ENCODE data around the gene KIF26A. TPM values are rescaled to one million over a fixed set of nuclear protein-coding genes. Genes with fewer than 3 reads are reported as not detected.
"Not testable (repeated sequence)": the region's sequence is repeated elsewhere in the genome, so short reads cannot be mapped to it uniquely, and the experiment has no call there.

Gene KIF26A
- polyA plus RNA-seq, 1 donor from 2014 or later, result 11.2 TPM

DNA sequence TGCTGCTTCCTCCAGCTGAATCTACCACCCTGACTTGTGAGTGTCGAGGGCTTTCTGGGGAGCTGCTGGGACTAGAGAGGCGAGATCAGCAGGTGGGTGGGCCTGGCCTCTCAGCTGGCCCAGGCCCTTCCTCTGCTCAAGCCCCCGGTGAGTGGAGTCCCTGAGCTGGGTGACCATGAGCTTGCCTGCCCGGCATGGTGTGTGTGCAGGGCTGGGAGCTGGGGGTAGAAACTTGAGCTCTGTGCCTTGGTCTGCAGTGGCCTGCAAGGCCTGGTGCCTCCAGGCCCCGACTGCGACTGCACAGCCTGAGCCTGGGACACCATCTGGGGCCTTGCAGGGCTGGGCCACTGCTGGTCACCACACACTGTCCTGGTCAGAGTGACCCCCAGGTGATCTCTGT is 67.4 kb downstream of the KIF26A start:
- H3K27me3 ChIP-seq (ENCODE audit: insufficient read depth, low read depth, low read length), result no peaks in the 10 kb centered on the region
- H2AFZ ChIP-seq (ENCODE audit: low read depth, low read length), result no peak overlapping the region
- no peak overlapping the region for H3K9ac ChIP-seq (ENCODE audit: low read length)
- no peak overlapping the region for H3K4me3 ChIP-seq (ENCODE audit: low read length)
- no peaks in the 10 kb centered on the region for H3K36me3 ChIP-seq (ENCODE audit: insufficient read depth, low read length)
- H3F3A ChIP-seq (ENCODE audit: insufficient read depth, low read length, poor library complexity, severe bottlenecking), result no peaks in the 10 kb centered on the region
- no peaks in the 10 kb centered on the region for H3K79me2 ChIP-seq (replicated peaks; ENCODE audit: insufficient read depth, low read length)
- H3K9me3 ChIP-seq (ENCODE audit: low read length), result no peaks in the 10 kb centered on the region
- TF ChIP-seq EP300 (conservative IDR thresholded peaks at IDR 0.05; ENCODE audit: poor library complexity, severe bottlenecking), result no peak
- TF ChIP-seq POLR2AphosphoS5 (IDR thresholded peaks at IDR 0.05), result no peak
- no peak for TF ChIP-seq EZH2 (IDR thresholded peaks at IDR 0.05; ENCODE audit: borderline replicate concordance, insufficient read depth, low read length, poor library complexity, severe bottlenecking)
- H3K4me2 ChIP-seq (ENCODE audit: low read length), result no peak overlapping the region
- no peaks in the 10 kb centered on the region for H3K9me2 ChIP-seq (ENCODE audit: insufficient read depth, low read length)
- H4K20me1 ChIP-seq (ENCODE audit: insufficient read depth), result no peaks in the 10 kb centered on the region
- no peak overlapping the region for H3K27ac ChIP-seq (ENCODE audit: low read length)

- Histone ChIP-seq H3K9ac (ENCODE audit: low read length) (peak overlapping the region; percentile 23), H3K9me3 (ENCODE audit: low read length) (no peaks in the 10 kb centered on the region), H3K27me3 (ENCODE audit: insufficient read depth, low read depth, low read length) (no peaks in the 10 kb centered on the region), H3K4me2 (ENCODE audit: low read length) (no peak overlapping the region), H3K4me3 (ENCODE audit: low read length) (no peak overlapping the region), H3K79me2 (replicated peaks; ENCODE audit: insufficient read depth, low read length) (no peaks in the 10 kb centered on the region), H3K36me3 (ENCODE audit: insufficient read depth, low read length) (no peaks in the 10 kb centered on the region), H4K20me1 (ENCODE audit: insufficient read depth) (no peaks in the 10 kb centered on the region), H3K27ac (ENCODE audit: low read length) (peak overlapping the region; percentile 28), H3K9me2 (ENCODE audit: insufficient read depth, low read length) (no peaks in the 10 kb centered on the region), H3F3A (ENCODE audit: insufficient read depth, low read length, poor library complexity, severe bottlenecking) (no peaks in the 10 kb centered on the region), H2AFZ (ENCODE audit: low read depth, low read length) (no peak overlapping the region)
- TF ChIP-seq MXI1 (conservative IDR thresholded peaks at IDR 0.05; ENCODE audit: poor library complexity, severe bottlenecking) (peak; percentile 16), TAF1 (IDR thresholded peaks at IDR 0.05; ENCODE audit: low read depth) (no peak)
Observed at GRCh38 chr14:104206281-104206904, 68.0 kb downstream of the KIF26A start.

GRCh38 chr14:104207142-104208014 is 69.0 kb downstream of the KIF26A start:
- H3K4me3 ChIP-seq (ENCODE audit: low read length), result no peak overlapping the region
- no peaks in the 10 kb centered on the region for H3K9me3 ChIP-seq (ENCODE audit: low read length)
- H3K27ac ChIP-seq (ENCODE audit: low read length), result no peak overlapping the region
- no peak overlapping the region for H2AFZ ChIP-seq (ENCODE audit: low read depth, low read length)
- H4K20me1 ChIP-seq (ENCODE audit: insufficient read depth), result no peaks in the 10 kb centered on the region
- no peaks in the 10 kb centered on the region for H3K36me3 ChIP-seq (ENCODE audit: insufficient read depth, low read length)
- H3K9me2 ChIP-seq (ENCODE audit: insufficient read depth, low read length), result no peaks in the 10 kb centered on the region
- H3F3A ChIP-seq (ENCODE audit: insufficient read depth, low read length, poor library complexity, severe bottlenecking), result no peaks in the 10 kb centered on the region
- no peak for TF ChIP-seq SMC3 (conservative IDR thresholded peaks at IDR 0.05; ENCODE audit: poor library complexity)
- no peak for TF ChIP-seq CTCF (IDR thresholded peaks at IDR 0.05; ENCODE audit: poor library complexity, severe bottlenecking)
- no peak for TF ChIP-seq TAF1 (IDR thresholded peaks at IDR 0.05; ENCODE audit: low read depth)
- no peak for TF ChIP-seq POLR2AphosphoS5 (IDR thresholded peaks at IDR 0.05)
- TF ChIP-seq RAD21 (conservative IDR thresholded peaks at IDR 0.05), result no peak
- no peak for TF ChIP-seq MXI1 (conservative IDR thresholded peaks at IDR 0.05; ENCODE audit: poor library complexity, severe bottlenecking)
- TF ChIP-seq, protein P1, sequence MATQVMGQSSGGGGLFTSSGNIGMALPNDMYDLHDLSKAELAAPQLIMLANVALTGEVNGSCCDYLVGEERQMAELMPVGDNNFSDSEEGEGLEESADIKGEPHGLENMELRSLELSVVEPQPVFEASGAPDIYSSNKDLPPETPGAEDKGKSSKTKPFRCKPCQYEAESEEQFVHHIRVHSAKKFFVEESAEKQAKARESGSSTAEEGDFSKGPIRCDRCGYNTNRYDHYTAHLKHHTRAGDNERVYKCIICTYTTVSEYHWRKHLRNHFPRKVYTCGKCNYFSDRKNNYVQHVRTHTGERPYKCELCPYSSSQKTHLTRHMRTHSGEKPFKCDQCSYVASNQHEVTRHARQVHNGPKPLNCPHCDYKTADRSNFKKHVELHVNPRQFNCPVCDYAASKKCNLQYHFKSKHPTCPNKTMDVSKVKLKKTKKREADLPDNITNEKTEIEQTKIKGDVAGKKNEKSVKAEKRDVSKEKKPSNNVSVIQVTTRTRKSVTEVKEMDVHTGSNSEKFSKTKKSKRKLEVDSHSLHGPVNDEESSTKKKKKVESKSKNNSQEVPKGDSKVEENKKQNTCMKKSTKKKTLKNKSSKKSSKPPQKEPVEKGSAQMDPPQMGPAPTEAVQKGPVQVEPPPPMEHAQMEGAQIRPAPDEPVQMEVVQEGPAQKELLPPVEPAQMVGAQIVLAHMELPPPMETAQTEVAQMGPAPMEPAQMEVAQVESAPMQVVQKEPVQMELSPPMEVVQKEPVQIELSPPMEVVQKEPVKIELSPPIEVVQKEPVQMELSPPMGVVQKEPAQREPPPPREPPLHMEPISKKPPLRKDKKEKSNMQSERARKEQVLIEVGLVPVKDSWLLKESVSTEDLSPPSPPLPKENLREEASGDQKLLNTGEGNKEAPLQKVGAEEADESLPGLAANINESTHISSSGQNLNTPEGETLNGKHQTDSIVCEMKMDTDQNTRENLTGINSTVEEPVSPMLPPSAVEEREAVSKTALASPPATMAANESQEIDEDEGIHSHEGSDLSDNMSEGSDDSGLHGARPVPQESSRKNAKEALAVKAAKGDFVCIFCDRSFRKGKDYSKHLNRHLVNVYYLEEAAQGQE (IDR thresholded peaks at IDR 0.05; ENCODE audit: borderline replicate concordance), result no peak
- TF ChIP-seq EZH2 (IDR thresholded peaks at IDR 0.05; ENCODE audit: borderline replicate concordance, insufficient read depth, low read length, poor library complexity, severe bottlenecking), result no peak
- no peak for TF ChIP-seq EP300 (conservative IDR thresholded peaks at IDR 0.05; ENCODE audit: poor library complexity, severe bottlenecking)
- H3K9ac ChIP-seq (ENCODE audit: low read length), result no peak overlapping the region
- no peak overlapping the region for H3K4me2 ChIP-seq (ENCODE audit: low read length)
- H3K79me2 ChIP-seq (replicated peaks; ENCODE audit: insufficient read depth, low read length), result no peaks in the 10 kb centered on the region
- H3K27me3 ChIP-seq (ENCODE audit: insufficient read depth, low read depth, low read length), result no peaks in the 10 kb centered on the region

DNA sequence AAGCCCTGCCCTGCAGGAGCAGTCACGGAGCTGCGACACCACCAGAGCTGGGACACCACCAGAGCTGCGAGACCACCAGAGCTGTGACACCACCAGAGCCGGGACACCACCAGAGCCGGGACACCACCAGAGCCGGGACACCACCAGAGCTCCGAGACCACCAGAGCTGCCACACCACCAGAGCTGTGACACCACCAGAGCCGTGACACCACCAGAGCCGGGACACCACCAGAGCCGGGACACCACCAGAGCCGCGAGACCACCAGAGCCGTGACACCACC is 69.6 kb downstream of the KIF26A start:
- not testable (repeated sequence) for H2AFZ ChIP-seq (ENCODE audit: low read depth, low read length); H3K27ac ChIP-seq (ENCODE audit: low read length); H3K9me3 ChIP-seq (ENCODE audit: low read length); H3F3A ChIP-seq (ENCODE audit: insufficient read depth, low read length, poor library complexity, severe bottlenecking); H3K4me2 ChIP-seq (ENCODE audit: low read length); H3K36me3 ChIP-seq (ENCODE audit: insufficient read depth, low read length); H4K20me1 ChIP-seq (ENCODE audit: insufficient read depth); H3K4me3 ChIP-seq (ENCODE audit: low read length); H3K79me2 ChIP-seq (replicated peaks; ENCODE audit: insufficient read depth, low read length); H3K9me2 ChIP-seq (ENCODE audit: insufficient read depth, low read length); H3K27me3 ChIP-seq (ENCODE audit: insufficient read depth, low read depth, low read length); H3K9ac ChIP-seq (ENCODE audit: low read length)
